Measurements from ENCODE around the gene ABCG1.

ABCG1 gene

DNA sequence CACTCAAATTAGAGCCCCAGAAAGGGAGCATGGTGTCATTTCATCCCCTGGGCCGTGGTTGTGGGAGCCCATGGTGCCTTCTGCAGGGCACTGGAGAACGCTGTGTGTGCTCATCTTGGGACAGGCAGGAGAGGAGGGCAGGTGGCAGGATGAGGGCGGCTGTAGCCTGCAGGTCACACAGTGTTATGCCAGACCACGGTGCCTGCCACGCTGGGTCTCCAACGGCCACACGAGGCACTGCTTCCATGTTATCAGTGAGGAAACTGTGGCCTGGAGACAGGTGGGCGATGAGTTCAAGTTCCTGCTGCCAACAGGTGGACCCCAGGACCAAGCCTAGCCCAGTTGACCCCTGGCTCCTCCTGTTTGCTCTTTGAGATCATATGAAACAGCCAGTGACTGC lies 21.0 kb downstream of the ABCG1 start:
- in situ Hi-C loops (cut with MboI; ENCODE audit: low sequenced_read_pairs, unreplicated experiment): no loop called here
- no peak for DNase-seq (ENCODE audit: low spot score)
- TF ChIP-seq CTCF (IDR thresholded peaks at IDR 0.05; ENCODE audit: borderline replicate concordance, control extremely low read depth, extremely low read depth, insufficient read depth, missing control alignments): no peak

- no peak for TF ChIP-seq CTCF (IDR thresholded peaks at IDR 0.05; ENCODE audit: borderline replicate concordance, control extremely low read depth, extremely low read depth, insufficient read depth, missing control alignments)
- no peak for DNase-seq (ENCODE audit: low spot score)
- in situ Hi-C loops (cut with MboI; ENCODE audit: low sequenced_read_pairs, unreplicated experiment): no loop called here
Measured at GRCh38 chr21:42242611-42243010, 23.7 kb downstream of the ABCG1 start.

DNA sequence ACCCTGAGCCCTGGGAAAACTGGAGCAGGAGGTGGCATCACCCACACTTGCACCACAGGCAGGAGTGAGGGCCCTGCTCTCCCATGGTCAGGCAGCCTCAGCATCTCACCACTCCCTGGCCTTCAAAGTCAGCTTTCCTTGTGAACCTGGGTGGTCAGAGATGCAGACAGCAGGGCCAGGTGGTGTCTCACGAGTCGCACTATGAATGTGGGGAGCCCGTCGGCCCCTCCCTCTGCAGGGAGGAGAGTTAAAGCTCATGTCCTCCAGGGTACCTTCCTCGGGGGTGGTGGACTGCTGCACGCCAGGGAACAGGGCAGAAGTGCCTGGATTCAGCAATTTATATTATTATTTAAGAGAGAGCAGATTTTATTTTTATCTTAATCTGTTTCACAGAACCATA lies 24.1 kb downstream of the ABCG1 start:
- in situ Hi-C loops (cut with MboI; ENCODE audit: low sequenced_read_pairs, unreplicated experiment): no loop called here
- no peak for DNase-seq (ENCODE audit: low spot score)
- TF ChIP-seq CTCF (IDR thresholded peaks at IDR 0.05; ENCODE audit: borderline replicate concordance, control extremely low read depth, extremely low read depth, insufficient read depth, missing control alignments): no peak

GRCh38 chr21:42245331-42246193 lies 26.6 kb downstream of the ABCG1 start:
- no peak for TF ChIP-seq CTCF (IDR thresholded peaks at IDR 0.05; ENCODE audit: borderline replicate concordance, control extremely low read depth, extremely low read depth, insufficient read depth, missing control alignments)
- in situ Hi-C loops (cut with MboI; ENCODE audit: low sequenced_read_pairs, unreplicated experiment): no loop called here
- no peak for DNase-seq (ENCODE audit: low spot score)

- DNase-seq (ENCODE audit: low spot score): no peak
- TF ChIP-seq CTCF (IDR thresholded peaks at IDR 0.05; ENCODE audit: borderline replicate concordance, control extremely low read depth, extremely low read depth, insufficient read depth, missing control alignments): no peak
- in situ Hi-C loops (cut with MboI; ENCODE audit: low sequenced_read_pairs, unreplicated experiment): no loop called here
Measured at GRCh38 chr21:42247716-42248115, 28.8 kb downstream of the ABCG1 start.

DNA sequence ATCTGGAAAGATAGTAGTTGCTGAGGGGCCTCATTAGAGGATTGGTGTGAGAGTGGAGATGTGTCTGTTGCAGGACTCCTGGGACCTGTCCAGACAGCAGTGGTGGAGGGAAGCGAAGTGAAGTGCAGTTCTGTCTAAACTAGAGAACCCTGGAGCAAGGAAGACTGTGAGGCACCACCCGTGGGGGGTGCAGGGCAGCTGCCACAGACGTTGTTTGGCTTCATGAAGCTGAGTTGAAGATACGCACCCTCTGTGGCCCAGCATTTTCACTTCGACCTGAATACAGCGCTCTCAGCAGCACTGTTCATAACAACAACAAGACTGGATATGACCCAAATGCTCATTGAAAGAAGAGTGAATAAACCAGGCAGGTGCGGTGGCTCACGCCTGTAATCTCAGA lies 29.3 kb downstream of the ABCG1 start:
- TF ChIP-seq CTCF (IDR thresholded peaks at IDR 0.05; ENCODE audit: borderline replicate concordance, control extremely low read depth, extremely low read depth, insufficient read depth, missing control alignments): no peak
- no peak for DNase-seq (ENCODE audit: low spot score)
- in situ Hi-C loops (cut with MboI; ENCODE audit: low sequenced_read_pairs, unreplicated experiment): no loop called here

All from GM13976 (cell line).